ENCODE data around the gene TIGD3. TPM values are rescaled to one million over a fixed set of nuclear protein-coding genes. Genes with fewer than 3 reads are reported as not detected.

TIGD3 gene
- total and polyA plus RNA-seq, 2 of the 13 experiments (the other 11 are each of a cell fraction or from before 2014, with no cell fraction given): 0.49 to 4.9 TPM

- TF ChIP-seq, protein P1, sequence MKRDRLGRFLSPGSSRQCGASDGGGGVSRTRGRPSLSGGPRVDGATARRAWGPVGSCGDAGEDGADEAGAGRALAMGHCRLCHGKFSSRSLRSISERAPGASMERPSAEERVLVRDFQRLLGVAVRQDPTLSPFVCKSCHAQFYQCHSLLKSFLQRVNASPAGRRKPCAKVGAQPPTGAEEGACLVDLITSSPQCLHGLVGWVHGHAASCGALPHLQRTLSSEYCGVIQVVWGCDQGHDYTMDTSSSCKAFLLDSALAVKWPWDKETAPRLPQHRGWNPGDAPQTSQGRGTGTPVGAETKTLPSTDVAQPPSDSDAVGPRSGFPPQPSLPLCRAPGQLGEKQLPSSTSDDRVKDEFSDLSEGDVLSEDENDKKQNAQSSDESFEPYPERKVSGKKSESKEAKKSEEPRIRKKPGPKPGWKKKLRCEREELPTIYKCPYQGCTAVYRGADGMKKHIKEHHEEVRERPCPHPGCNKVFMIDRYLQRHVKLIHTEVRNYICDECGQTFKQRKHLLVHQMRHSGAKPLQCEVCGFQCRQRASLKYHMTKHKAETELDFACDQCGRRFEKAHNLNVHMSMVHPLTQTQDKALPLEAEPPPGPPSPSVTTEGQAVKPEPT (CRISPR knock-in tag; IDR thresholded peaks at IDR 0.05; ENCODE audit: low read depth): no peak
- TF ChIP-seq, protein P2, sequence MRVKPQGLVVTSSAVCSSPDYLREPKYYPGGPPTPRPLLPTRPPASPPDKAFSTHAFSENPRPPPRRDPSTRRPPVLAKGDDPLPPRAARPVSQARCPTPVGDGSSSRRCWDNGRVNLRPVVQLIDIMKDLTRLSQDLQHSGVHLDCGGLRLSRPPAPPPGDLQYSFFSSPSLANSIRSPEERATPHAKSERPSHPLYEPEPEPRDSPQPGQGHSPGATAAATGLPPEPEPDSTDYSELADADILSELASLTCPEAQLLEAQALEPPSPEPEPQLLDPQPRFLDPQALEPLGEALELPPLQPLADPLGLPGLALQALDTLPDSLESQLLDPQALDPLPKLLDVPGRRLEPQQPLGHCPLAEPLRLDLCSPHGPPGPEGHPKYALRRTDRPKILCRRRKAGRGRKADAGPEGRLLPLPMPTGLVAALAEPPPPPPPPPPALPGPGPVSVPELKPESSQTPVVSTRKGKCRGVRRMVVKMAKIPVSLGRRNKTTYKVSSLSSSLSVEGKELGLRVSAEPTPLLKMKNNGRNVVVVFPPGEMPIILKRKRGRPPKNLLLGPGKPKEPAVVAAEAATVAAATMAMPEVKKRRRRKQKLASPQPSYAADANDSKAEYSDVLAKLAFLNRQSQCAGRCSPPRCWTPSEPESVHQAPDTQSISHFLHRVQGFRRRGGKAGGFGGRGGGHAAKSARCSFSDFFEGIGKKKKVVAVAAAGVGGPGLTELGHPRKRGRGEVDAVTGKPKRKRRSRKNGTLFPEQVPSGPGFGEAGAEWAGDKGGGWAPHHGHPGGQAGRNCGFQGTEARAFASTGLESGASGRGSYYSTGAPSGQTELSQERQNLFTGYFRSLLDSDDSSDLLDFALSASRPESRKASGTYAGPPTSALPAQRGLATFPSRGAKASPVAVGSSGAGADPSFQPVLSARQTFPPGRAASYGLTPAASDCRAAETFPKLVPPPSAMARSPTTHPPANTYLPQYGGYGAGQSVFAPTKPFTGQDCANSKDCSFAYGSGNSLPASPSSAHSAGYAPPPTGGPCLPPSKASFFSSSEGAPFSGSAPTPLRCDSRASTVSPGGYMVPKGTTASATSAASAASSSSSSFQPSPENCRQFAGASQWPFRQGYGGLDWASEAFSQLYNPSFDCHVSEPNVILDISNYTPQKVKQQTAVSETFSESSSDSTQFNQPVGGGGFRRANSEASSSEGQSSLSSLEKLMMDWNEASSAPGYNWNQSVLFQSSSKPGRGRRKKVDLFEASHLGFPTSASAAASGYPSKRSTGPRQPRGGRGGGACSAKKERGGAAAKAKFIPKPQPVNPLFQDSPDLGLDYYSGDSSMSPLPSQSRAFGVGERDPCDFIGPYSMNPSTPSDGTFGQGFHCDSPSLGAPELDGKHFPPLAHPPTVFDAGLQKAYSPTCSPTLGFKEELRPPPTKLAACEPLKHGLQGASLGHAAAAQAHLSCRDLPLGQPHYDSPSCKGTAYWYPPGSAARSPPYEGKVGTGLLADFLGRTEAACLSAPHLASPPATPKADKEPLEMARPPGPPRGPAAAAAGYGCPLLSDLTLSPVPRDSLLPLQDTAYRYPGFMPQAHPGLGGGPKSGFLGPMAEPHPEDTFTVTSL (CRISPR knock-in tag; IDR thresholded peaks at IDR 0.05; ENCODE audit: borderline replicate concordance): no peak
- no peak for TF ChIP-seq ZNF749 (CRISPR knock-in tag; IDR thresholded peaks at IDR 0.05; ENCODE audit: borderline replicate concordance)
- TF ChIP-seq, protein P3, sequence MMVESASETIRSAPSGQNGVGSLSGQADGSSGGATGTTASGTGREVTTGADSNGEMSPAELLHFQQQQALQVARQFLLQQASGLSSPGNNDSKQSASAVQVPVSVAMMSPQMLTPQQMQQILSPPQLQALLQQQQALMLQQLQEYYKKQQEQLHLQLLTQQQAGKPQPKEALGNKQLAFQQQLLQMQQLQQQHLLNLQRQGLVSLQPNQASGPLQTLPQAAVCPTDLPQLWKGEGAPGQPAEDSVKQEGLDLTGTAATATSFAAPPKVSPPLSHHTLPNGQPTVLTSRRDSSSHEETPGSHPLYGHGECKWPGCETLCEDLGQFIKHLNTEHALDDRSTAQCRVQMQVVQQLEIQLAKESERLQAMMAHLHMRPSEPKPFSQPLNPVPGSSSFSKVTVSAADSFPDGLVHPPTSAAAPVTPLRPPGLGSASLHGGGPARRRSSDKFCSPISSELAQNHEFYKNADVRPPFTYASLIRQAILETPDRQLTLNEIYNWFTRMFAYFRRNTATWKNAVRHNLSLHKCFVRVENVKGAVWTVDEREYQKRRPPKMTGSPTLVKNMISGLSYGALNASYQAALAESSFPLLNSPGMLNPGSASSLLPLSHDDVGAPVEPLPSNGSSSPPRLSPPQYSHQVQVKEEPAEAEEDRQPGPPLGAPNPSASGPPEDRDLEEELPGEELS (CRISPR knock-in tag; IDR thresholded peaks at IDR 0.05): peak; percentile 77
- TF ChIP-seq, protein P4, sequence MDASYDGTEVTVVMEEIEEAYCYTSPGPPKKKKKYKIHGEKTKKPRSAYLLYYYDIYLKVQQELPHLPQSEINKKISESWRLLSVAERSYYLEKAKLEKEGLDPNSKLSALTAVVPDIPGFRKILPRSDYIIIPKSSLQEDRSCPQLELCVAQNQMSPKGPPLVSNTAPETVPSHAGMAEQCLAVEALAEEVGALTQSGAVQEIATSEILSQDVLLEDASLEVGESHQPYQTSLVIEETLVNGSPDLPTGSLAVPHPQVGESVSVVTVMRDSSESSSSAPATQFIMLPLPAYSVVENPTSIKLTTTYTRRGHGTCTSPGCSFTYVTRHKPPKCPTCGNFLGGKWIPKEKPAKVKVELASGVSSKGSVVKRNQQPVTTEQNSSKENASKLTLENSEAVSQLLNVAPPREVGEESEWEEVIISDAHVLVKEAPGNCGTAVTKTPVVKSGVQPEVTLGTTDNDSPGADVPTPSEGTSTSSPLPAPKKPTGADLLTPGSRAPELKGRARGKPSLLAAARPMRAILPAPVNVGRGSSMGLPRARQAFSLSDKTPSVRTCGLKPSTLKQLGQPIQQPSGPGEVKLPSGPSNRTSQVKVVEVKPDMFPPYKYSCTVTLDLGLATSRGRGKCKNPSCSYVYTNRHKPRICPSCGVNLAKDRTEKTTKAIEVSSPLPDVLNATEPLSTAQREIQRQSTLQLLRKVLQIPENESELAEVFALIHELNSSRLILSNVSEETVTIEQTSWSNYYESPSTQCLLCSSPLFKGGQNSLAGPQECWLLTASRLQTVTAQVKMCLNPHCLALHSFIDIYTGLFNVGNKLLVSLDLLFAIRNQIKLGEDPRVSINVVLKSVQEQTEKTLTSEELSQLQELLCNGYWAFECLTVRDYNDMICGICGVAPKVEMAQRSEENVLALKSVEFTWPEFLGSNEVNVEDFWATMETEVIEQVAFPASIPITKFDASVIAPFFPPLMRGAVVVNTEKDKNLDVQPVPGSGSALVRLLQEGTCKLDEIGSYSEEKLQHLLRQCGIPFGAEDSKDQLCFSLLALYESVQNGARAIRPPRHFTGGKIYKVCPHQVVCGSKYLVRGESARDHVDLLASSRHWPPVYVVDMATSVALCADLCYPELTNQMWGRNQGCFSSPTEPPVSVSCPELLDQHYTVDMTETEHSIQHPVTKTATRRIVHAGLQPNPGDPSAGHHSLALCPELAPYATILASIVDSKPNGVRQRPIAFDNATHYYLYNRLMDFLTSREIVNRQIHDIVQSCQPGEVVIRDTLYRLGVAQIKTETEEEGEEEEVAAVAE (CRISPR knock-in tag; IDR thresholded peaks at IDR 0.05; ENCODE audit: borderline replicate concordance): peak; percentile 64; the same call in 1 of the 2 replicates
- TF ChIP-seq, protein P5, sequence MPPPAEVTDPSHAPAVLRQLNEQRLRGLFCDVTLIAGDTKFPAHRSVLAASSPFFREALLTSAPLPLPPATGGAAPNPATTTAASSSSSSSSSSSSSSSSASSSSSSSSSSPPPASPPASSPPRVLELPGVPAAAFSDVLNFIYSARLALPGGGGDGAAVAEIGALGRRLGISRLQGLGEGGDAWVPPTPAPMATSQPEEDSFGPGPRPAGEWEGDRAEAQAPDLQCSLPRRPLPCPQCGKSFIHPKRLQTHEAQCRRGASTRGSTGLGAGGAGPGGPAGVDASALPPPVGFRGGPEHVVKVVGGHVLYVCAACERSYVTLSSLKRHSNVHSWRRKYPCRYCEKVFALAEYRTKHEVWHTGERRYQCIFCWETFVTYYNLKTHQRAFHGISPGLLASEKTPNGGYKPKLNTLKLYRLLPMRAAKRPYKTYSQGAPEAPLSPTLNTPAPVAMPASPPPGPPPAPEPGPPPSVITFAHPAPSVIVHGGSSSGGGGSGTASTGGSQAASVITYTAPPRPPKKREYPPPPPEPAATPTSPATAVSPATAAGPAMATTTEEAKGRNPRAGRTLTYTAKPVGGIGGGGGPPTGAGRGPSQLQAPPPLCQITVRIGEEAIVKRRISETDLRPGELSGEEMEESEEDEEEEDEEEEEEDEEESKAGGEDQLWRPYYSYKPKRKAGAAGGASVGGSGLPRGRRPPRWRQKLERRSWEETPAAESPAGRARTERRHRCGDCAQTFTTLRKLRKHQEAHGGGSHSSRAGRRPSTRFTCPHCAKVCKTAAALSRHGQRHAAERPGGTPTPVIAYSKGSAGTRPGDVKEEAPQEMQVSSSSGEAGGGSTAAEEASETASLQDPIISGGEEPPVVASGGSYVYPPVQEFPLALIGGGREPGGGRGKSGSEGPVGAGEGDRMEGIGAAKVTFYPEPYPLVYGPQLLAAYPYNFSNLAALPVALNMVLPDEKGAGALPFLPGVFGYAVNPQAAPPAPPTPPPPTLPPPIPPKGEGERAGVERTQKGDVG (CRISPR knock-in tag; IDR thresholded peaks at IDR 0.05; ENCODE audit: borderline replicate concordance): no peak
- no peak for TF ChIP-seq ZNF7 (CRISPR knock-in tag; IDR thresholded peaks at IDR 0.05)
- TF ChIP-seq, protein P6, sequence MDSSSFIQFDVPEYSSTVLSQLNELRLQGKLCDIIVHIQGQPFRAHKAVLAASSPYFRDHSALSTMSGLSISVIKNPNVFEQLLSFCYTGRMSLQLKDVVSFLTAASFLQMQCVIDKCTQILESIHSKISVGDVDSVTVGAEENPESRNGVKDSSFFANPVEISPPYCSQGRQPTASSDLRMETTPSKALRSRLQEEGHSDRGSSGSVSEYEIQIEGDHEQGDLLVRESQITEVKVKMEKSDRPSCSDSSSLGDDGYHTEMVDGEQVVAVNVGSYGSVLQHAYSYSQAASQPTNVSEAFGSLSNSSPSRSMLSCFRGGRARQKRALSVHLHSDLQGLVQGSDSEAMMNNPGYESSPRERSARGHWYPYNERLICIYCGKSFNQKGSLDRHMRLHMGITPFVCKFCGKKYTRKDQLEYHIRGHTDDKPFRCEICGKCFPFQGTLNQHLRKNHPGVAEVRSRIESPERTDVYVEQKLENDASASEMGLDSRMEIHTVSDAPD (CRISPR knock-in tag; IDR thresholded peaks at IDR 0.05): peak; percentile 44; the same call in 1 of the 2 replicates
Measured at GRCh38 chr11:65357856-65358356, 3.4 kb downstream of the TIGD3 start (continued).
